ENCODE results near the gene MICALL1. TPM values are rescaled to one million over a fixed set of nuclear protein-coding genes. Genes with fewer than 3 reads are reported as not detected.

The MICALL1 gene, protein sequence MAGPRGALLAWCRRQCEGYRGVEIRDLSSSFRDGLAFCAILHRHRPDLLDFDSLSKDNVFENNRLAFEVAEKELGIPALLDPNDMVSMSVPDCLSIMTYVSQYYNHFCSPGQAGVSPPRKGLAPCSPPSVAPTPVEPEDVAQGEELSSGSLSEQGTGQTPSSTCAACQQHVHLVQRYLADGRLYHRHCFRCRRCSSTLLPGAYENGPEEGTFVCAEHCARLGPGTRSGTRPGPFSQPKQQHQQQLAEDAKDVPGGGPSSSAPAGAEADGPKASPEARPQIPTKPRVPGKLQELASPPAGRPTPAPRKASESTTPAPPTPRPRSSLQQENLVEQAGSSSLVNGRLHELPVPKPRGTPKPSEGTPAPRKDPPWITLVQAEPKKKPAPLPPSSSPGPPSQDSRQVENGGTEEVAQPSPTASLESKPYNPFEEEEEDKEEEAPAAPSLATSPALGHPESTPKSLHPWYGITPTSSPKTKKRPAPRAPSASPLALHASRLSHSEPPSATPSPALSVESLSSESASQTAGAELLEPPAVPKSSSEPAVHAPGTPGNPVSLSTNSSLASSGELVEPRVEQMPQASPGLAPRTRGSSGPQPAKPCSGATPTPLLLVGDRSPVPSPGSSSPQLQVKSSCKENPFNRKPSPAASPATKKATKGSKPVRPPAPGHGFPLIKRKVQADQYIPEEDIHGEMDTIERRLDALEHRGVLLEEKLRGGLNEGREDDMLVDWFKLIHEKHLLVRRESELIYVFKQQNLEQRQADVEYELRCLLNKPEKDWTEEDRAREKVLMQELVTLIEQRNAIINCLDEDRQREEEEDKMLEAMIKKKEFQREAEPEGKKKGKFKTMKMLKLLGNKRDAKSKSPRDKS
- total RNA-seq, result 10 to 100 TPM; 77.0 to 80.8 TPM
- long read RNA-seq, donor 1, full-length matches to known transcripts, result 1 of 26 reads
- long read RNA-seq, donor 1, partial matches to known transcripts, result 22 of 26 reads
- long read RNA-seq, donor 1, other reads (novel, unspliced or antisense), result 3 of 26 reads
- long read RNA-seq, donor 2, partial matches to known transcripts, result 75 of 88 reads
- long read RNA-seq, donor 2, other reads (novel, unspliced or antisense), result 13 of 88 reads

DNA sequence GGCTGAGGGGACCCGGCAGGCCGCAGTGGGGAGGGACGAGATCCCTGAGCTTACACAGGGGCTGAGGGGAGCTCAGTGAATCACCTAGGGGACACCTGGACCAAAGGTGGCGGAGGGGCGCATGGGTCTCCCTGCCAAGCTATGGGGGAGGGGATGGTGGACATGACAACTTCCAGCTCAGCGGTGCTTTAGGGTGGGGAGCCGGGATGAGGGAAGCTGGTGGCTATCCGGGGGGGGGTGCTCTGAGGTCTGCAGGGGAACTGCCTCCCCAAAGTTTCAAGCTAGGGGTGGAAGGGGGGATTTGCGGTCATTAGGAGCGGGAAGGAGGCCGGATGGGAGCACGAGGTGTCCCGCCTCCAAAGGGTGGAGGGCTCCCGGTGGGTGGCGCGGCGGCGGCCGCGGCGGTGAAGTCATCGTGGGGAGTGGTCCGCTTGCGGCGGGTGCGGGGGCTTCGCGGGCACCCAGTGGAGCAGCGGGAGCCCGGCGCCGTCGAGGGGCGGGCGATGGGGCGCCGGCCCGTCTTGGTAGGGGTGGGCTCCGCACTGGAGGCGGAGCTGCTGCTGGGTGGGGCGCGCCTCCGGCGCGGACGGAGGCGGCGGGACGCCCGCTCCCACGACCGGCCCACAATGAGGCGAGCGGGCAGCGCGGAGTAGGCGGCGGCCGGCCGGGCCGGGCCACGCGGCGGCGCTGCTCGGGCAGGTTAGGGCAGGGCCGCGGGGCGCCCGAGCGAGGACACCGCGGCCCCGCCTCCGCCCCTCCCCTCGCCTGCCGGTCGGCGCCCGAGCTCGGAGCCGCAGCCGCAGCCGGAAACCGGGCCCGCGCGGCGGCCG, at the start of gene MICALL1:
TSS of gene MICALL1 (plus strand) at position 764 of the 830 bp plus-strand sequence. CDS start 126 bp downstream, outside the sequence.
- intact Hi-C loops (cut with DNase I), result no loop called here
- DNase-seq (ENCODE audit: low spot score), result no peak

- intact Hi-C loops (cut with DNase I), result loop anchor here in 1 of 2 donors (10.0 kb wide), 1 partner anchor 206 kb away; the partner anchor contains the start of gene PDXP
- DNase-seq (ENCODE audit: low spot score), result no peak
These were observed 45.2 kb upstream of the MICALL1 start for GRCh38 chr22:37860796-37861421.

DNA sequence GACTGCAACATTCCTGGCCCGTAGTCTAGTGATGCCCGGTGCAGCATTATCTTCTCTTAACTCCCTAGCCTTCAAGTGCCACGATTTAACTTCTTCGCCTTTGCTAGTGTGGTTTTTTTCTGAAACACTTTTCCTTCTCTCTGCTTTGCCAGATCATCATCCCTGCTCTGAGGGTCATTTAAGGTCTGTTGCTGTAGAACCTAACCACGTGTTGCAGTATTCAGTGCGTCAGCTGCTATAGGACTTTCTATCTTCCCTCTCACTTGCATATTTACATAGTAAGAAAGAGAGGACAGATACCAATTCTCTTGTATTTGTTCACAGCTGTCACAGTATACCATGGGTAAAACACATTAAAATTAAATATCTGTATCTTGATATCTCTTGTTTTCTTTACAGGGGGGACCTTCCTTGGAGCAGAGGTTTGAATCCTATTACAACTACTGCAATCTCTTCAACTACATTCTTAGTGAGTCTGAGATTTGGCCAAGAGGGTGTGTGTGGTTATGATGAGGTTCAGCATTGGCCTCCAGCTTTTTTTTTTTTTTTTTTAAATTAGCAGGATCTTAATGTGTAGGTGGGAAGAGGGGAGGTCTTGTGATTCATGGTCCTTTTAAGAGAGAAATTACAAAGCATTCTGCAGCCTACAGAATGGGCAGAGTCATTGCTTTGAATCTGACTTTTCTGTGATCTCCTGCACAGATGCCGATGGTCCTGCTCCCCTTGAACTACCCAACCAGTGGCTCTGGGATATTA, 43.3 kb upstream of the MICALL1 start:
- intact Hi-C loops (cut with DNase I), result loop anchor here in 1 of 2 donors (10.0 kb wide), 1 partner anchor 208 kb away; the partner anchor contains the start of gene PDXP
- no peak for DNase-seq (ENCODE audit: low spot score)

GRCh38 chr22:37865510-37865909, 40.6 kb upstream of the MICALL1 start:
- intact Hi-C loops (cut with DNase I), result loop anchor here (2.0 to 10.0 kb wide), 2 partner anchors 47 to 211 kb away; partner anchors contain the start of gene PDXP (in 1 of the 2)
- no peak for DNase-seq (ENCODE audit: low spot score)

GRCh38 chr22:37870273-37870672, 35.8 kb upstream of the MICALL1 start:
- intact Hi-C loops (cut with DNase I), result no loop called here
- DNase-seq (ENCODE audit: low spot score), result no peak

- intact Hi-C loops (cut with DNase I), result loop anchor here in 1 of 2 donors (10.0 kb wide), 2 partner anchors 54 to 1546 kb away; no protein-coding TSS in a partner anchor
- no peak for DNase-seq (ENCODE audit: low spot score)
These were observed 25.2 kb upstream of the MICALL1 start for GRCh38 chr22:37880668-37881440.

- intact Hi-C loops (cut with DNase I), result loop anchor here in 1 of 2 donors (10.0 kb wide), 2 partner anchors 50 to 1550 kb away; no protein-coding TSS in a partner anchor
- no peak for DNase-seq (ENCODE audit: low spot score)
These were observed 21.7 kb upstream of the MICALL1 start for GRCh38 chr22:37884420-37884819.

DNA sequence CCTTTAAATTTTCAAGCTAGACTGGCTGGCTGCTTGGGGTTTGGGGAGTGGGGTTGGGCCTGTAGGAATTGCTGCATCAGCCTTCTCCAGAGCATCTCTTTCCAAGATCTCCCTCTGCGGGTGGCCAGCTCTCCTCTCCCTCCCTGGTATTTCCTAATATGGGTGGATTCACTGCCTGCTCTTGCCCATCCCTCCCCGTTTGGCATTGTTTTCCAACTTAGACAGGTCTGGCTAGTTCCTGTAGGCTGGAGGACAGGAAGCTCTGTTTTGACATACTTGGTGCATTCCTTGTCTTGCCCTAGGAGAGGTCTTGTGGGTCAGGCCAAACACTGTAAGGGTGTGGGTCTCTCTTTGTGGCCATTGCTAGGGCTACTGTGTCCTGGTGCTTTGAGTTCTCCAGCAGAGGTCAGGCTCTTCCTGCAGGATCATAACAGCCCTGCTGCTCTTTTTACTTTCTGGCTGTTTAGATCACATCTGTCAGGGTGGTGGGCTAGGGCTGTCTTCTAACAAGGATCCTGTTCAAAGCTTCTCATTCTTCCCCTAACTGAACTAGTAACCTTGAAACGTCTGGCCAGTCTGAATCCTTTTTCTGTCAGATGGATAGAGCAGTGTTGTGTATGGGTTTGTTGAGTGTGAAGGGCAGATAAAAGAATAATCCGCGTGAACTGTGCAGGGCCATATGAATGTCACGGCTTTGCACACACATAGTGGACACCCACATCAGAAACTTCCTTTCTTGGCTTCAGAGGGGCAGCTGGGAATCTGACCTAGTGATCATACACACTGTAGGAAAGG, 18.3 kb upstream of the MICALL1 start:
- DNase-seq (ENCODE audit: low spot score), result no peak
- intact Hi-C loops (cut with DNase I), result loop anchor here in 1 of 2 donors (10.0 kb wide), 2 partner anchors 47 to 1553 kb away; no protein-coding TSS in a partner anchor

GRCh38 chr22:37891926-37892325, 14.2 kb upstream of the MICALL1 start:
- intact Hi-C loops (cut with DNase I), result no loop called here
- no peak for DNase-seq (ENCODE audit: low spot score)

DNA sequence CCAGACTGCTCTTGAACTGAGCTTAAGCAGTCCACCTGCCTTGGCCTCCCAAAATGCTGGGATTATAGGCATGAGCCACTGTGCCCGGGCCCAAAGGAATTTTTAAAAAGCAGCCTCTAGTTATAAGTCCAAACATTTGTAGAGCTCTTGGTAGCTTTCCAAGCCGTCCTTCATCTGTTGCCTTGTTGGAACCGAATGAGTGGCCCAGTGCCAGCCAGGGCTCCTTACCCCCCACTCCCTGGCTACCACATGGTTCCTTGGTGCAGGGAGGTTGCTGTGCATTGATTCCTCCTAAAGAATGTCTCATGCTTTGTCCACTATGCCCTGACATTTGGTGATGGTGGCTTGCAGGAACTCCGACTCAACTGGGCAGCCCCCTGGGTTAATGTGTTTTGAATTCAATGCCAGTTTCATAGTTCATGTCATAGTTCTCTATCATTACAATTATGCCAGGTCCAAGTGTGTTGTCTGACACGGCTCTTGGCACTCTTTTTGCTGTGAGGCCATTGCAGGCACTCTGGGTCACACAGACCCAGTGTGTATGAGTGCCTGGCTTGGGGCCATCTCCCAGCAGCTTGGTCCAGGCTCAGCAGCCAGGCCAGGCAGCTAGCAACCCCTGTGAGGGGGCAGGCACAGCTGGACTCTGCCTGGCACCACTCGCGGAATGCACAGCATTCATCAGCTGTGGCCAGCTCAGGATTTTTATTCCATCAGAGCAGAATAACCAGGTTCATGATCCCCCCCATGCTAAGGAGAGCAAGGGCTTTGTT, 13.3 kb upstream of the MICALL1 start:
- intact Hi-C loops (cut with DNase I), result no loop called here
- DNase-seq (ENCODE audit: low spot score), result no peak

DNA sequence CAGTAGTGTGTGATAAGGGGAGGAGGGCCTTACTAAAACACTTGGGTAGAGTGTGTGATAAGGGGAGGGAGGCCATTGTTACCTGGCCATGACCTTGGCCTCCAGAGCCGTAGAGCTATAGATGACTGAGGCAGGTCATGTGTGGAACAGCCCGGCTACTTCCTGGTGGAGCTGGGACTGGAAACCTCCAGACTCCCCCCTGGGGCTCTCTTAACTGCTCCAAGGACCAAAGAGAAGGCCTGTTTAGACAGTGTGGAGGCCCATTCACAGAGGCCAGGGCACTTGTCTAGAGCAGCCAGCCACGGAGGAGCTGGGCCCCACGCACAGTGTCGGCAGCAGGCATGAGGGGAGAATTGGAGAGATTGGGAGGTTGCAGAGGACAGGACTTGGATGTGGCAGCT, 12.5 kb upstream of the MICALL1 start:
- intact Hi-C loops (cut with DNase I), result no loop called here
- no peak for DNase-seq (ENCODE audit: low spot score)

GRCh38 chr22:37894939-37895670, 11.0 kb upstream of the MICALL1 start:
- DNase-seq (ENCODE audit: low spot score), result no peak
- intact Hi-C loops (cut with DNase I), result no loop called here

DNA sequence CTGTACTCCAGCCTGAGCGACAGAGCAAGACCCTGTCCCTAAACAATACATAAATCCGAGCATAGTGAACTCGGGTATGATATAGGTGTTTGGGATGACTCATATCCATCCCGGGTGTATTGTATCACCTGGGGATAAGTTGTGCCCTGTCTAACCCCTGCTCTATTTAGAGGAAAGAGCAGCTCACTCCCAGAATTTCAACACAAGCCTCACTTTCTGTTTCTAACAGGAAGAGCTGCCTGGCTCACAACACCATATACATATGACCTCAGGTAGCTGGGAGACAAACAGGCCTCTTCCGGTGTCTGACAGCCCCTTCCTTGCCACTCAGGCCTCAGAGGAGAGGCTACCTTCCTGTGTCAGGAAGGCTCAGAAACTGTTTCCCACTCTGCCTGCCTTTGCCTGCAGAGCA, 9.9 kb upstream of the MICALL1 start:
- intact Hi-C loops (cut with DNase I), result no loop called here
- no peak for DNase-seq (ENCODE audit: low spot score)

GRCh38 chr22:37896939-37897338, 9.2 kb upstream of the MICALL1 start:
- no peak for DNase-seq (ENCODE audit: low spot score)
- intact Hi-C loops (cut with DNase I), result no loop called here

Measured in posterior vena cava (tissue), 2 donors.